ENCODE data around the gene RNF183.

The RNF183 gene

DNA sequence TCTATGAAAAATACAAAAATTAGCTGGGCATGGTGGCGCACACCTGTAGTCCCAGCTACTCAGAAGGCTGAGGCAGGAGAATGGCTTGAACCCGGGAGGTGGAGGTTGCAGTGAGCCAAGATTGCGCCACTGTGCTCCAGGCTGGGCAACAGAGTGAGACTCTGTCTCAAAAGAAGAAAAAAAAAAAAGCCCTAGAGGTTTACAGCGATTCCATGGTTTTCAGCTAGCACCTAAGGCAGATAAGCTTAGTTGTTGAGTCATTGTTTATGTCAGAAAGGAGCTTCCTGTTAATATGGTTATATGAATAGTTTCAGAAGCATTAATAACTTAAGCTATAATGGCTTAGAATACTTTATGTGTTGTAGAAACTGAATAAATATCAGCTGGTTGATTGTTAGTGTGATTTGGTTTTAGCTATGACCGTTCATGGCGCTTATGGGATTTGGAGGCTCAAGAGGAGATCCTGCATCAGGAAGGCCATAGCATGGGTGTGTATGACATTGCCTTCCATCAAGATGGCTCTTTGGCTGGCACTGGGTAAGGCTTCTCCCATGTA lies 13.0 kb downstream of the RNF183 start:
- TF ChIP-seq ZNF70 (CRISPR knock-in tag; IDR thresholded peaks at IDR 0.05) (no peak), TCF4 (CRISPR knock-in tag; IDR thresholded peaks at IDR 0.05; ENCODE audit: borderline replicate concordance) (no peak), ESRRG (CRISPR knock-in tag; IDR thresholded peaks at IDR 0.05) (no peak), ISL1 (CRISPR knock-in tag; IDR thresholded peaks at IDR 0.05) (no peak), ARNTL (CRISPR knock-in tag; IDR thresholded peaks at IDR 0.05; ENCODE audit: borderline replicate concordance, low read depth) (no peak), PATZ1 (CRISPR knock-in tag; IDR thresholded peaks at IDR 0.05; ENCODE audit: borderline replicate concordance) (no peak), OSR1 (CRISPR knock-in tag; IDR thresholded peaks at IDR 0.05) (no peak), SNAI2 (CRISPR knock-in tag; IDR thresholded peaks at IDR 0.05) (no peak), TOX (CRISPR knock-in tag; IDR thresholded peaks at IDR 0.05; ENCODE audit: borderline replicate concordance) (no peak), ZNF8 (CRISPR knock-in tag; IDR thresholded peaks at IDR 0.05) (no peak), ZFP3 (CRISPR knock-in tag; IDR thresholded peaks at IDR 0.05) (no peak), ZFP30 (CRISPR knock-in tag; IDR thresholded peaks at IDR 0.05) (no peak), PPARA (CRISPR knock-in tag; IDR thresholded peaks at IDR 0.05; ENCODE audit: borderline replicate concordance) (no peak), POU6F1 (CRISPR knock-in tag; IDR thresholded peaks at IDR 0.05; ENCODE audit: borderline replicate concordance, low read depth) (no peak)
- TF ChIP-seq, protein P1, sequence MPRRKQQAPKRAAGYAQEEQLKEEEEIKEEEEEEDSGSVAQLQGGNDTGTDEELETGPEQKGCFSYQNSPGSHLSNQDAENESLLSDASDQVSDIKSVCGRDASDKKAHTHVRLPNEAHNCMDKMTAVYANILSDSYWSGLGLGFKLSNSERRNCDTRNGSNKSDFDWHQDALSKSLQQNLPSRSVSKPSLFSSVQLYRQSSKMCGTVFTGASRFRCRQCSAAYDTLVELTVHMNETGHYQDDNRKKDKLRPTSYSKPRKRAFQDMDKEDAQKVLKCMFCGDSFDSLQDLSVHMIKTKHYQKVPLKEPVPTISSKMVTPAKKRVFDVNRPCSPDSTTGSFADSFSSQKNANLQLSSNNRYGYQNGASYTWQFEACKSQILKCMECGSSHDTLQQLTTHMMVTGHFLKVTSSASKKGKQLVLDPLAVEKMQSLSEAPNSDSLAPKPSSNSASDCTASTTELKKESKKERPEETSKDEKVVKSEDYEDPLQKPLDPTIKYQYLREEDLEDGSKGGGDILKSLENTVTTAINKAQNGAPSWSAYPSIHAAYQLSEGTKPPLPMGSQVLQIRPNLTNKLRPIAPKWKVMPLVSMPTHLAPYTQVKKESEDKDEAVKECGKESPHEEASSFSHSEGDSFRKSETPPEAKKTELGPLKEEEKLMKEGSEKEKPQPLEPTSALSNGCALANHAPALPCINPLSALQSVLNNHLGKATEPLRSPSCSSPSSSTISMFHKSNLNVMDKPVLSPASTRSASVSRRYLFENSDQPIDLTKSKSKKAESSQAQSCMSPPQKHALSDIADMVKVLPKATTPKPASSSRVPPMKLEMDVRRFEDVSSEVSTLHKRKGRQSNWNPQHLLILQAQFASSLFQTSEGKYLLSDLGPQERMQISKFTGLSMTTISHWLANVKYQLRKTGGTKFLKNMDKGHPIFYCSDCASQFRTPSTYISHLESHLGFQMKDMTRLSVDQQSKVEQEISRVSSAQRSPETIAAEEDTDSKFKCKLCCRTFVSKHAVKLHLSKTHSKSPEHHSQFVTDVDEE (CRISPR knock-in tag; IDR thresholded peaks at IDR 0.05): no peak
- TF ChIP-seq, protein P2, sequence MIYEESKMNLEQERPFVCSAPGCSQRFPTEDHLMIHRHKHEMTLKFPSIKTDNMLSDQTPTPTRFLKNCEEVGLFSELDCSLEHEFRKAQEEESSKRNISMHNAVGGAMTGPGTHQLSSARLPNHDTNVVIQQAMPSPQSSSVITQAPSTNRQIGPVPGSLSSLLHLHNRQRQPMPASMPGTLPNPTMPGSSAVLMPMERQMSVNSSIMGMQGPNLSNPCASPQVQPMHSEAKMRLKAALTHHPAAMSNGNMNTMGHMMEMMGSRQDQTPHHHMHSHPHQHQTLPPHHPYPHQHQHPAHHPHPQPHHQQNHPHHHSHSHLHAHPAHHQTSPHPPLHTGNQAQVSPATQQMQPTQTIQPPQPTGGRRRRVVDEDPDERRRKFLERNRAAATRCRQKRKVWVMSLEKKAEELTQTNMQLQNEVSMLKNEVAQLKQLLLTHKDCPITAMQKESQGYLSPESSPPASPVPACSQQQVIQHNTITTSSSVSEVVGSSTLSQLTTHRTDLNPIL (CRISPR knock-in tag; IDR thresholded peaks at IDR 0.05; ENCODE audit: low read depth): no peak
- ATAC-seq: no peak

GRCh38 chr9:113289091-113289490 lies 14.1 kb downstream of the RNF183 start:
- no peak for ATAC-seq
- TF ChIP-seq OSR1 (CRISPR knock-in tag; IDR thresholded peaks at IDR 0.05): no peak
- TF ChIP-seq PATZ1 (CRISPR knock-in tag; IDR thresholded peaks at IDR 0.05; ENCODE audit: borderline replicate concordance): no peak
- no peak for TF ChIP-seq ZC3H10 (CRISPR knock-in tag; IDR thresholded peaks at IDR 0.05)
- TF ChIP-seq, protein P1 (CRISPR knock-in tag; IDR thresholded peaks at IDR 0.05): no peak
